GM13976 (cell line): ENCODE results near the gene CTCF.
A peak's percentile ranks its signal among the peaks of the same experiment; 100 is the strongest.

Experiments
- DNase-seq: peaks from one replicate; pipeline ENCODE4 v3.0.0; 2012; ENCODE audit warnings: low spot score
- in situ Hi-C: fragments of 300-500 bp; cut with MboI; formaldehyde crosslinking; loops from one replicate; pipeline ENCODE4 v1.12.0; 2022; ENCODE audit warnings: low sequenced_read_pairs, mixed read lengths, inconsistent platforms; ENCODE audit not compliant: unreplicated experiment
- TF ChIP-seq, protein P1 (sequence below): IDR thresholded peaks from 2 replicates; pipeline ENCODE4 v1.5.1; 2012; ENCODE audit warnings: borderline replicate concordance, mild to moderate bottlenecking; ENCODE audit not compliant: insufficient read depth; ENCODE audit errors: extremely low read depth, missing control alignments, control extremely low read depth

The CTCF gene

DNA sequence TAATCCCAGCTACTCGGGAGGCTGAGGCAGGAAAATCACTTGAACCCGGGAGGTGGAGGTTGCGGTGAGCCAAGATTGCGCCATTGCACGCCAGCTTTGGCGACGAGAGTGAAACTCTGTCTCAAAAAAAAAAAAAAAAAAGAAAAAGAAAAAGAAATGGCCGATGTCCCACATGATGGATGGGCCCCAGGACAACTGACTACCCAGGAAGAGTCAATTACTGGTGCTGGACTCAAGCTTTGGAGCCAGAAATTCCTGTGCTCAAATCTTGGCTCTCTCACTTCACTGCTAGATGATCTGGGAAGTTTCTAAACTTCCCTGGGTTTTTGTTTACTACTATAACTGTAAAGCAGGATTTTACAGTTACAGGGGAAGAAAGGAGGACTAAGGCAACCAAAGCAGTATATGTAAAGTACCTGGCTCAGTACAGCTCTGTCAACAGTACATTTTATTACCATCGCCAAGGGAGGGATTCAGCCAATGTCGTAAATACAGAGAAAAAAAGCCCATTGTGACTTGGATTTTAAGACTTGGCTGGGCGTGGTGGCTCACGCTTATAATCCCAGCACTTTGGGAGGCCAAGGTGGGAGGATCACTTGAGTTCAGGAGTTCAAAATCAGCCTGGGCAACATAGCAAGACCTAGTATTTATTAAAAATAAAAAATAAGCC lies 116.2 kb downstream of the CTCF start:
- no peak for DNase-seq
- TF ChIP-seq, protein P1, sequence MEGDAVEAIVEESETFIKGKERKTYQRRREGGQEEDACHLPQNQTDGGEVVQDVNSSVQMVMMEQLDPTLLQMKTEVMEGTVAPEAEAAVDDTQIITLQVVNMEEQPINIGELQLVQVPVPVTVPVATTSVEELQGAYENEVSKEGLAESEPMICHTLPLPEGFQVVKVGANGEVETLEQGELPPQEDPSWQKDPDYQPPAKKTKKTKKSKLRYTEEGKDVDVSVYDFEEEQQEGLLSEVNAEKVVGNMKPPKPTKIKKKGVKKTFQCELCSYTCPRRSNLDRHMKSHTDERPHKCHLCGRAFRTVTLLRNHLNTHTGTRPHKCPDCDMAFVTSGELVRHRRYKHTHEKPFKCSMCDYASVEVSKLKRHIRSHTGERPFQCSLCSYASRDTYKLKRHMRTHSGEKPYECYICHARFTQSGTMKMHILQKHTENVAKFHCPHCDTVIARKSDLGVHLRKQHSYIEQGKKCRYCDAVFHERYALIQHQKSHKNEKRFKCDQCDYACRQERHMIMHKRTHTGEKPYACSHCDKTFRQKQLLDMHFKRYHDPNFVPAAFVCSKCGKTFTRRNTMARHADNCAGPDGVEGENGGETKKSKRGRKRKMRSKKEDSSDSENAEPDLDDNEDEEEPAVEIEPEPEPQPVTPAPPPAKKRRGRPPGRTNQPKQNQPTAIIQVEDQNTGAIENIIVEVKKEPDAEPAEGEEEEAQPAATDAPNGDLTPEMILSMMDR, result no peak
- in situ Hi-C loops, result loop anchor here (10.0 to 25.0 kb wide), 2 partner anchors 246 to 359 kb away; no protein-coding TSS in a partner anchor

DNA sequence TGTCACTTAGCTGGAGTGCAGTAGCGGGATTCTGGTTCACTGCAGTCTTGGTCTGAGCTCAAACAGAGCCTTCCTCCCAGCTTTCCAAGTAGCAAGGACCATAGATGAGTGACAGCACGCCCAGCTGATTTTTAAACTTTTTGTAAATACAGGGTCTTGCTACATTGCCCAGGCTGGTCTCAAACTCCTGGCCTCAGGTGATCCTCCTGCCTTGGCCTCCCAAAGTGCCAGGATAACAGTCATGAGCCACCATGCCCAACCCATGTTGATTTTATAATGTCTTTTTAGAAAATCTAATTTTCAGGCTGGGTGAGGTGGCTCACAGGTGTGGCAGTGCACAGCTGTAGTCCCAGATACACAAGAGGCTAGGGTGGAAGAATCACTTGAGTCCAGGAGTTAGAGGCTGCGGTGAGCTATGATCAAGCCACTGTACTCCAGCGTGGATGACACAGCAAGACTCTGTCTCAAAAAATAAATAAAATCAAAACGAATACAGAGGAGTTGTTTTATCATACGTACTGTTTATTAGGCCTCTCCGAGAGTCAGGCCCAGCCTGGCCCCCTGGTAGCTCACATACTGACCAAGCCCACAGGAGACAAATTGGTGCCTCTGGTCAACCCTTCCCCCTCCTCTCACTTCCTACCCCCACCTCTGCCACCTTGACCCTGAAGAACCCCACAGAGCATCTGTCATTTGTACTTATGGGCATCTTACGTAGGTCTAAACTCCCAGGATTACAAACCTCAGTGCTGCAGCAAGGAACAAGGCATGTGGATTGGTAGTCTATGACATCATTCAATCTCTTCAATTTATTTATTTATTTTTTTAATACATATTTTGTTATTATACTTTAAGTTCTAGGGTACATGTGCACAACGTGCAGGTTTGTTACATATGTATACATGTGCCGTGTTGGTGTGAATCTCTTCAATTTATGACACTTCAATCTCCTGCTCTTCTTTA lies 117.9 kb downstream of the CTCF start:
- DNase-seq, result no peak
- TF ChIP-seq, protein P1, result no peak
- in situ Hi-C loops, result loop anchor here (10.0 to 25.0 kb wide), 2 partner anchors 245 to 357 kb away; no protein-coding TSS in a partner anchor

DNA sequence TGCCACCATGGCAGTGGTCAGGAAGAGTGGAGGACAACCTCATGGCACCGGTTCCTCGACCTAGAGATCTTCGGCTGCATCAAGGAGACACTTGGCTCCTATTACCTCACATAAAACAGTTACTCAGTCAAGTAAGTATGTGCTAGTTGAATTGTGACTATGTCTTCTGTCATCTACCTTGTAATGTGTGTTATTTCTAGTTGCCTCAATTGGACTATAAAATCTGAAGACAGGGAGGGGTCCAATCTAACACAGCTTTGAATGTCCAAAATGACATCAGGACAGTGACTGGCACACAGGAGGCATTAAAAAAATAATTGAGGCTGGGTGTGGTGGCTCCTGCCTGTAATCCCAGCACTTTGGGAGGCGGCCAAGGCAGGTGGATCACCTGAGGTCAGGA lies 121.4 kb downstream of the CTCF start:
- TF ChIP-seq, protein P1, result no peak
- in situ Hi-C loops, result loop anchor here (25.0 kb wide), 1 partner anchor 354 kb away; no protein-coding TSS in a partner anchor
- DNase-seq, result no peak

DNA sequence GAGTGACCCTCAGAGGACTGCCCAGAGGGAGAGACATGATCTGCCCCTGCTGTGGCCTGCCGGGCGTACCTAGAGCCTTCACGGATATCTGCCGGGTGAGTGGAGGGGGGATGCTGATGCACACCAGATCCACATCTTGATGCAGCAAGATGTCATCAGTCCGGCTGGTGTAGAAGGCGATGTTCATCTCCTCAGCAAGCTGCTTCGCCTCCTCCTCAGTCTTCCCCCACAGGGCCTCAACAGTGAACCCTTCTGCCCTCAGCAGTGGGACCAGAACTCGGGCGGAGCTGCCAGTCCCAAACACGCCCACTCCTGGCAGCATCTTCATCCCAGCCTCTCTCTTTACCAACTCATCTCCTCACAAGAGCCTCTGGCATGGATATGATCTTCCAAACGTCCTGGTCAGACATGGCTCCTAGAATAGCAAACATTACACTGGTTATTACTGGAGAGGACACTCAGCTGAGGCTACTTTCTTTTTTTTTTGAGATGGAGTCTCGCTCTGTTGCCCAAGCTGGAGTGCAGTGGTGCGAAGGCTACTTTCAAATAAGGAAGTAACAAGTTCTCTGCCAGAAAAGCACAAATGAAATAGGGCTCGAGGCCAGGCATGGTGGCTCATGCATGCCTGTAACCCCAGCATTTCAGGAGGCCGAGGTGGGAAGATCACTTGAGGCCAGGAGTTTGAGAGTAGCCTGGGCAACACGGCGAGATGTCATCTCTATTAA lies 123.2 kb downstream of the CTCF start:
- in situ Hi-C loops, result loop anchor here (25.0 kb wide), 1 partner anchor 352 kb away; no protein-coding TSS in a partner anchor
- TF ChIP-seq, protein P1, result no peak
- peak; percentile 29 for DNase-seq
